Panc1 (cell line): ENCODE measurements around the gene UBE2J2. TPM values are rescaled to one million over a fixed set of nuclear protein-coding genes. Genes with fewer than 3 reads are reported as not detected.
A peak's percentile ranks its signal among the peaks of the same experiment; 100 is the strongest.

Experiments
- ATAC-seq: fragments of 200-7000 bp; cut with Tn5 transposase; 2 replicates; pipeline ENCODE4 v1.9.1; 2020; ENCODE audit warnings: mild to moderate bottlenecking, moderate library complexity
- BruUV-seq: library from RNA; stranded (reverse); fragments of 400-500 nt; replicated peaks from 2 replicates; lab custom pipeline; 2021; lab: Mats Ljungman, UMichigan
- CTCF ChIA-PET: fragments of 300-600 bp; sonication (Branson Sonifier 250); formaldehyde crosslinking; loops from one replicate; lab custom pipeline; 2022; ENCODE audit warnings: antibody characterized with exemption; lab: Charles Lee
- POLR2A ChIA-PET: fragments of 300-600 bp; sonication (Branson Sonifier 250); formaldehyde crosslinking; loops from one replicate; lab custom pipeline; 2022; ENCODE audit warnings: antibody characterized with exemption; lab: Charles Lee
- DNase-seq: peaks from one replicate; pipeline ENCODE4 v3.0.0-alpha.2; 2010; ENCODE audit warnings: low read depth, low spot score
- H3K27ac ChIP-seq: 2 replicates; pipeline ENCODE4 v1.5.1; 2011; ENCODE audit warnings: mild to moderate bottlenecking, low read length, inconsistent platforms
- H3K27me3 ChIP-seq: fragments of 200-500 bp; sonication (Bioruptor generic); 2 replicates; pipeline ENCODE4 v1.6.0; 2014; ENCODE audit warnings: low read length, inconsistent platforms; ENCODE audit not compliant: control insufficient read depth, insufficient read depth
- H3K36me3 ChIP-seq: fragments of 200-500 bp; sonication (Bioruptor generic); 2 replicates; pipeline ENCODE4 v1.5.1; 2014; ENCODE audit warnings: inconsistent platforms, mild to moderate bottlenecking, low read length, moderate library complexity; ENCODE audit not compliant: control insufficient read depth, insufficient read depth
- H3K4me1 ChIP-seq: 2 replicates; pipeline ENCODE4 v1.5.1; 2011; ENCODE audit warnings: inconsistent platforms, mild to moderate bottlenecking, low read length, moderate library complexity; ENCODE audit not compliant: control insufficient read depth, insufficient read depth
- H3K4me3 ChIP-seq, 2 experiments: 2 replicates each; pipeline ENCODE4 v1.5.1; 2011 to 2012; ENCODE audit warnings: low read depth in 2 of 2, low read length in 2 of 2, mild to moderate bottlenecking in 2 of 2, inconsistent platforms in 1 of 2, moderate library complexity in 1 of 2
- H3K9me3 ChIP-seq: fragments of 200-500 bp; sonication (Bioruptor generic); 2 replicates; pipeline ENCODE4 v1.5.1; 2014; ENCODE audit warnings: low read depth, mild to moderate bottlenecking, inconsistent platforms, low read length, moderate library complexity; ENCODE audit not compliant: control insufficient read depth, insufficient read depth
- POLR2AphosphoS5 ChIP-seq: IDR thresholded peaks from 2 replicates; pipeline ENCODE4 v1.6.1; 2012; ENCODE audit warnings: mild to moderate bottlenecking, low read depth, low read length, moderate library complexity
- SIN3A ChIP-seq: IDR thresholded peaks from 2 replicates; pipeline ENCODE4 v1.6.1; 2012; ENCODE audit warnings: low read depth, mild to moderate bottlenecking, low read length, moderate library complexity, borderline replicate concordance; ENCODE audit not compliant: insufficient read depth
- TCF7L2 ChIP-seq: IDR thresholded peaks from 2 replicates; pipeline ENCODE4 v1.6.1; 2011; ENCODE audit warnings: mild to moderate bottlenecking, low read depth, low read length, inconsistent platforms
- in situ Hi-C: cut with HindIII; loops from 2 replicates; pipeline ENCODE4 v1.10.0; 2016; ENCODE audit warnings: low sequenced_read_pairs, low pct_unique_long_range_greater_than_20kb
- intact Hi-C: fragments of 100-400 bp; cut with micrococcal nuclease; formaldehyde crosslinking; loops from one replicate; pipeline ENCODE4 v1.10.0; 2022; ENCODE audit not compliant: unreplicated experiment
- total RNA-seq: library from RNA; stranded (reverse); gene quantifications from one replicate; pipeline ENCODE4 v1.2.1, GENCODE V29; 2021; ENCODE audit not compliant: unreplicated experiment
- TF ChIP-seq, protein P1 (sequence below), 2 experiments: IDR thresholded peaks; 2 replicates each; pipeline ENCODE4 v1.6.1; 2011 to 2012; ENCODE audit warnings: low read depth in 2 of 2, control low read depth in 1 of 2, low read length in 1 of 2, mild to moderate bottlenecking in 1 of 2, moderate library complexity in 1 of 2; ENCODE audit not compliant: insufficient read depth in 1 of 2
- TF ChIP-seq, protein P2 (sequence below): fragments of 450-650 bp; IDR thresholded peaks from 2 replicates; pipeline ENCODE4 v1.5.1; 2017; ENCODE audit warnings: mild to moderate bottlenecking

UBE2J2 gene
- total RNA-seq, 1 experiment from 2014 or later = 101 TPM

DNA sequence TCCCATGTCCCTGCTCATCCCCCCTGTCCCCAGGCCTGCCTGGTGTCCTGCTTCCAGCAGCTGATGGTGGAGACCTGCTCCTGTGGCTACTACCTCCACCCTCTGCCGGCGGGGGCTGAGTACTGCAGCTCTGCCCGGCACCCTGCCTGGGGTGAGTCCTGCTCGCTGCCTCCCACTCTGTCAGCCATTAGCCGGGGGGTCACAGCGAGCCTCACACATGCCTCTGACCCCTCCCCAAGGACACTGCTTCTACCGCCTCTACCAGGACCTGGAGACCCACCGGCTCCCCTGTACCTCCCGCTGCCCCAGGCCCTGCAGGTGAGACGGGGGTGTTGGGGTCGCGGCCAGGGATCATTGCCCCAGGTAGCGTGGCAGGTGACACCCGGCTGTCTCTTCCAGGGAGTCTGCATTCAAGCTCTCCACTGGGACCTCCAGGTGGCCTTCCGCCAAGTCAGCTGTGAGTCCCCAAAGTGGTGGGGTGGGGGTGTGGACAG lies 16.6 kb upstream of the UBE2J2 start:
- ChIA-PET POLR2A (no interaction called here), CTCF (interaction anchor here (1.0 kb wide), 1 partner anchor 21 kb away, joined by 3 read pairs; no protein-coding TSS in a partner anchor)
- peaks cover 12% of the 10 kb centered on the region for H3K4me1 ChIP-seq
- H3K27ac ChIP-seq = no peak overlapping the region
- intact Hi-C loops (no loop called here), in situ Hi-C loops (no loop called here)
- no peaks in the 10 kb centered on the region for H3K27me3 ChIP-seq
- DNase-seq (no peak), ATAC-seq (0 out of 2 replicates have a peak, but pooled peaks have one; percentile 40)
- no peak overlapping the region for H3K4me3 ChIP-seq
- TF ChIP-seq, protein P1, sequence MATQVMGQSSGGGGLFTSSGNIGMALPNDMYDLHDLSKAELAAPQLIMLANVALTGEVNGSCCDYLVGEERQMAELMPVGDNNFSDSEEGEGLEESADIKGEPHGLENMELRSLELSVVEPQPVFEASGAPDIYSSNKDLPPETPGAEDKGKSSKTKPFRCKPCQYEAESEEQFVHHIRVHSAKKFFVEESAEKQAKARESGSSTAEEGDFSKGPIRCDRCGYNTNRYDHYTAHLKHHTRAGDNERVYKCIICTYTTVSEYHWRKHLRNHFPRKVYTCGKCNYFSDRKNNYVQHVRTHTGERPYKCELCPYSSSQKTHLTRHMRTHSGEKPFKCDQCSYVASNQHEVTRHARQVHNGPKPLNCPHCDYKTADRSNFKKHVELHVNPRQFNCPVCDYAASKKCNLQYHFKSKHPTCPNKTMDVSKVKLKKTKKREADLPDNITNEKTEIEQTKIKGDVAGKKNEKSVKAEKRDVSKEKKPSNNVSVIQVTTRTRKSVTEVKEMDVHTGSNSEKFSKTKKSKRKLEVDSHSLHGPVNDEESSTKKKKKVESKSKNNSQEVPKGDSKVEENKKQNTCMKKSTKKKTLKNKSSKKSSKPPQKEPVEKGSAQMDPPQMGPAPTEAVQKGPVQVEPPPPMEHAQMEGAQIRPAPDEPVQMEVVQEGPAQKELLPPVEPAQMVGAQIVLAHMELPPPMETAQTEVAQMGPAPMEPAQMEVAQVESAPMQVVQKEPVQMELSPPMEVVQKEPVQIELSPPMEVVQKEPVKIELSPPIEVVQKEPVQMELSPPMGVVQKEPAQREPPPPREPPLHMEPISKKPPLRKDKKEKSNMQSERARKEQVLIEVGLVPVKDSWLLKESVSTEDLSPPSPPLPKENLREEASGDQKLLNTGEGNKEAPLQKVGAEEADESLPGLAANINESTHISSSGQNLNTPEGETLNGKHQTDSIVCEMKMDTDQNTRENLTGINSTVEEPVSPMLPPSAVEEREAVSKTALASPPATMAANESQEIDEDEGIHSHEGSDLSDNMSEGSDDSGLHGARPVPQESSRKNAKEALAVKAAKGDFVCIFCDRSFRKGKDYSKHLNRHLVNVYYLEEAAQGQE (IDR thresholded peaks at IDR 0.05; ENCODE audit: insufficient read depth in 1 of 2, low read depth in 2 of 2, low read length in 1 of 2) = no peak
- TF ChIP-seq, protein P2, sequence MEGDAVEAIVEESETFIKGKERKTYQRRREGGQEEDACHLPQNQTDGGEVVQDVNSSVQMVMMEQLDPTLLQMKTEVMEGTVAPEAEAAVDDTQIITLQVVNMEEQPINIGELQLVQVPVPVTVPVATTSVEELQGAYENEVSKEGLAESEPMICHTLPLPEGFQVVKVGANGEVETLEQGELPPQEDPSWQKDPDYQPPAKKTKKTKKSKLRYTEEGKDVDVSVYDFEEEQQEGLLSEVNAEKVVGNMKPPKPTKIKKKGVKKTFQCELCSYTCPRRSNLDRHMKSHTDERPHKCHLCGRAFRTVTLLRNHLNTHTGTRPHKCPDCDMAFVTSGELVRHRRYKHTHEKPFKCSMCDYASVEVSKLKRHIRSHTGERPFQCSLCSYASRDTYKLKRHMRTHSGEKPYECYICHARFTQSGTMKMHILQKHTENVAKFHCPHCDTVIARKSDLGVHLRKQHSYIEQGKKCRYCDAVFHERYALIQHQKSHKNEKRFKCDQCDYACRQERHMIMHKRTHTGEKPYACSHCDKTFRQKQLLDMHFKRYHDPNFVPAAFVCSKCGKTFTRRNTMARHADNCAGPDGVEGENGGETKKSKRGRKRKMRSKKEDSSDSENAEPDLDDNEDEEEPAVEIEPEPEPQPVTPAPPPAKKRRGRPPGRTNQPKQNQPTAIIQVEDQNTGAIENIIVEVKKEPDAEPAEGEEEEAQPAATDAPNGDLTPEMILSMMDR = peak; percentile 85
- no TSS peak for BruUV-seq
- no peaks in the 10 kb centered on the region for H3K9me3 ChIP-seq
- H3K36me3 ChIP-seq = no peaks in the 10 kb centered on the region

DNA sequence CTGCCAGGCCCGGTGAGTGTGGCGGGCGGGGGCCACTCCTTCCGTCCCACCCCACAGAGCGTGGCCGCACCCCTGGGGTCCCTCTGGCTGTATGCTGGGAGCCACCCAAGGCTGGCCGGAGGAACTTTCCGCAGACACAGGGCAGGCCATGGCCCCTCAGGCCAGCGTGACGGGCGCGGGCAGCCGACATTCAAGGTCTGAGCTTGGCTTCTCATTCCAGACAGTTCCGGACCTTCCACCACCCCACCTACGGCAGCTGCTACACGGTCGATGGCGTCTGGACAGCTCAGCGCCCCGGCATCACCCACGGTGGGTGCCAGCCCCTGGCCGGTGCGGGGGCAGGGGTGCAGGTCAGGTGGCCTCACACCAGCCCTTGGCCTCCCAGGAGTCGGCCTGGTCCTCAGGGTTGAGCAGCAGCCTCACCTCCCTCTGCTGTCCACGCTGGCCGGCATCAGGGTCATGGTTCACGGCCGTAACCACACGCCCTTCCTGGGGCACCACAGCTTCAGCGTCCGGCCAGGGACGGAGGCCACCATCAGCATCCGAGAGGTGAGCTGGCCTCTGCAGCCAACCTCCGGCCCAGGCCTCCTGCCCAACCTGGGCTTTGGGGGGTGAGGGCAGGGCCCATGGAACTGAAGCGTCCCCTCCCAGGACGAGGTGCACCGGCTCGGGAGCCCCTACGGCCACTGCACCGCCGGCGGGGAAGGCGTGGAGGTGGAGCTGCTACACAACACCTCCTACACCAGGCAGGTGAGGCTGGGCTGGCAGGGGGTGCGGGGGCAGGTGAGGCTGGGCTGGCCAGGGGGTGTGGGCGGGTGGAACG lies 13.8 kb upstream of the UBE2J2 start:
- intact Hi-C loops (no loop called here), in situ Hi-C loops (no loop called here)
- TF ChIP-seq SIN3A (no peak), POLR2AphosphoS5 (no peak), TCF7L2 (no peak)
- TF ChIP-seq, protein P2 = no peak
- TF ChIP-seq, protein P1 (IDR thresholded peaks at IDR 0.05; ENCODE audit: insufficient read depth in 1 of 2, low read depth in 2 of 2, low read length in 1 of 2) = no peak
- DNase-seq = no peak
- CTCF ChIA-PET = no interaction called here
- POLR2A ChIA-PET = interaction anchor here (0.5 kb wide), 1 partner anchor 100 kb away, joined by 8 read pairs; no protein-coding TSS in a partner anchor
- no TSS peak for BruUV-seq
- Histone ChIP-seq H3K36me3 (no peaks in the 10 kb centered on the region), H3K9me3 (no peaks in the 10 kb centered on the region), H3K4me3 (no peak overlapping the region), H3K4me1 (peaks cover 16% of the 10 kb centered on the region), H3K27ac (no peak overlapping the region), H3K27me3 (no peaks in the 10 kb centered on the region)
- no peak for ATAC-seq
